SK-N-SH (cell line): ENCODE data around the gene NOTCH1.

Source experiments
- CHD2 ChIP-seq: fragments of 150-350 bp; IDR thresholded peaks from 2 replicates; pipeline ENCODE4 v1.6.1; 2018; ENCODE audit warnings: low read length; ENCODE audit not compliant: partially characterized antibody
- CTCF ChIP-seq: fragments of 200-600 bp; sonication (generic); IDR thresholded peaks from 2 replicates; pipeline ENCODE4 v1.6.1; 2017; ENCODE audit warnings: antibody characterized with exemption, mild to moderate bottlenecking, moderate library complexity
- EZH2phosphoT487 ChIP-seq: fragments of 200-600 bp; sonication (generic); IDR thresholded peaks from 2 replicates; pipeline ENCODE4 v1.6.1; 2017; ENCODE audit warnings: low read depth, mixed run types, mild to moderate bottlenecking, antibody characterized with exemption, moderate library complexity, borderline replicate concordance
- GABPA ChIP-seq: IDR thresholded peaks from 2 replicates; pipeline ENCODE4 v1.4.0; 2012; ENCODE audit warnings: low read depth, mild to moderate bottlenecking
- GATA2 ChIP-seq: sonication (generic); formaldehyde crosslinking; IDR thresholded peaks from 2 replicates; pipeline ENCODE4 v1.5.0; 2020; ENCODE audit warnings: mild to moderate bottlenecking, missing genetic modification reagents
- POLR2AphosphoS5 ChIP-seq: IDR thresholded peaks from 2 replicates; pipeline ENCODE4 v1.6.1; 2012; ENCODE audit warnings: low read depth, low read length
- TAF1 ChIP-seq: IDR thresholded peaks from 2 replicates; pipeline ENCODE4 v1.6.1; 2012; ENCODE audit warnings: low read depth, mild to moderate bottlenecking, low read length, moderate library complexity, borderline replicate concordance

GRCh38 chr9:136522314-136523237 lies 23.3 kb downstream of the NOTCH1 start:
- TF ChIP-seq CHD2 = no peak
- TF ChIP-seq GATA2 (CRISPR knock-in tag) = no peak
- no peak for TF ChIP-seq CTCF
- TF ChIP-seq POLR2AphosphoS5 = no peak
- TF ChIP-seq GABPA = no peak
- TF ChIP-seq TAF1 = no peak
- TF ChIP-seq EZH2phosphoT487 = no peak
